ENCODE data around the gene PCBP3. TPM values are rescaled to one million over a fixed set of nuclear protein-coding genes. Genes with fewer than 3 reads are reported as not detected.

The PCBP3 gene
- total and polyA plus RNA-seq, 2 donors (not counting 3 experiments of a cell fraction or from before 2014, with no cell fraction given) = 0.06 to 1.1 TPM

DNA sequence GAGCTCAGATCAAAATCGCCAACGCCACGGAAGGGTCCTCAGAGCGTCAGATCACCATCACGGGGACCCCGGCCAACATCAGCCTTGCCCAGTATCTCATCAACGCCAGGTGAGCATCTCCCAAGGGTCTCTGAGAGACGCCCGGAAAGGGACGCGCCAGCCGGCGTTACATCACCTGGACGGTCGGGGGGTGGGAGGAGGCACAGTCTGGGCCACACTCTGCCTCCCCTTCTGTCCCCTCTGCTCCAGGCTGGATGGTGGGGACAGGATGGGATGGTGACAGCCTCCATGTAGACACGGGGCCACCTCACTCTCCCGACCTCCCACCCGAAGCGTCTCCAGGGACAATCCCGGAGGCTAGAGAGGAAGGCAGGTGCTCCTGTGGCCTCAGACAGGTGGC is 296.6 kb downstream of the PCBP3 start:
- dilution Hi-C loops (cut with MboI; ENCODE audit: extremely low pct_ligation_motif_present, low sequenced_read_pairs) (no loop called here), intact Hi-C loops (cut with micrococcal nuclease) (no loop called here)
- CTCF ChIA-PET = no interaction called here
- no peaks in the 10 kb centered on the region for H3K9me3 ChIP-seq (replicated peaks; ENCODE audit: control insufficient read depth, insufficient read depth, low read length)
- POLR2A ChIA-PET = no interaction called here
- H3K4me2 ChIP-seq (ENCODE audit: insufficient read depth, low read length) = no peak overlapping the region
- H3K4me1 ChIP-seq (ENCODE audit: control insufficient read depth, extremely low read depth, insufficient read depth, low read length) = no peaks in the 10 kb centered on the region
- no peaks in the 10 kb centered on the region for H3K9me1 ChIP-seq (replicated peaks; ENCODE audit: control insufficient read depth, extremely low read depth, insufficient read depth, low read length)
- DNase-seq (ENCODE audit: low read depth, low spot score) (no peak), FAIRE-seq (no peak)
- H3K27ac ChIP-seq (ENCODE audit: insufficient read depth, low read depth, low read length) = no peak overlapping the region
- no peak overlapping the region for H3K4me3 ChIP-seq (replicated peaks in 1 of 3; ENCODE audit: insufficient read depth in 1 of 3, low read depth in 1 of 3, low read length in 3 of 3)
- H3K27me3 ChIP-seq (ENCODE audit: control insufficient read depth in 2 of 2, insufficient read depth in 2 of 2, low read length in 2 of 2) = no peaks in the 10 kb centered on the region
- BruUV-seq (replicated peaks) = no TSS peak
- no peaks in the 10 kb centered on the region for H3K79me2 ChIP-seq (ENCODE audit: control insufficient read depth, insufficient read depth, low read length)
- TF ChIP-seq FOS (IDR thresholded peaks at IDR 0.05; ENCODE audit: borderline replicate concordance, insufficient read depth, low read length) (no peak), POLR2A (IDR thresholded peaks at IDR 0.05; ENCODE audit: low read depth, low read length) (no peak), MYC (IDR thresholded peaks at IDR 0.05; ENCODE audit: low read depth, low read length) (no peak), JUN (IDR thresholded peaks at IDR 0.05; ENCODE audit: borderline replicate concordance, insufficient read depth, insufficient read length, low read depth) (no peak), POLR2AphosphoS5 (IDR thresholded peaks at IDR 0.05; ENCODE audit: insufficient read depth, low read depth, low read length) (no peak), GATA2 (IDR thresholded peaks at IDR 0.05; ENCODE audit: insufficient read depth, insufficient read length, low read depth, low read length) (no peak), EZH2 (IDR thresholded peaks at IDR 0.05; ENCODE audit: borderline replicate concordance, low read depth, low read length, severe bottlenecking) (no peak)
- TF ChIP-seq, protein P1, sequence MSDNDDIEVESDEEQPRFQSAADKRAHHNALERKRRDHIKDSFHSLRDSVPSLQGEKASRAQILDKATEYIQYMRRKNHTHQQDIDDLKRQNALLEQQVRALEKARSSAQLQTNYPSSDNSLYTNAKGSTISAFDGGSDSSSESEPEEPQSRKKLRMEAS (IDR thresholded peaks at IDR 0.05; ENCODE audit: insufficient read depth, insufficient read length) = no peak
- no peak overlapping the region for H2AFZ ChIP-seq (ENCODE audit: low read depth, low read length)
- H3K9ac ChIP-seq (replicated peaks; ENCODE audit: extremely low read depth, insufficient read depth, low read length) = no peak overlapping the region
- no peaks in the 10 kb centered on the region for H3K36me3 ChIP-seq (ENCODE audit: control insufficient read depth in 2 of 2, extremely low read depth in 1 of 2, insufficient read depth in 2 of 2, low read length in 2 of 2)
- H4K20me1 ChIP-seq (replicated peaks; ENCODE audit: control insufficient read depth, extremely low read depth, insufficient read depth, low read length) = no peaks in the 10 kb centered on the region

All from endothelial cell of umbilical vein (primary cell).